ENCODE measurements around the gene MAGI1.

Gene MAGI1

DNA sequence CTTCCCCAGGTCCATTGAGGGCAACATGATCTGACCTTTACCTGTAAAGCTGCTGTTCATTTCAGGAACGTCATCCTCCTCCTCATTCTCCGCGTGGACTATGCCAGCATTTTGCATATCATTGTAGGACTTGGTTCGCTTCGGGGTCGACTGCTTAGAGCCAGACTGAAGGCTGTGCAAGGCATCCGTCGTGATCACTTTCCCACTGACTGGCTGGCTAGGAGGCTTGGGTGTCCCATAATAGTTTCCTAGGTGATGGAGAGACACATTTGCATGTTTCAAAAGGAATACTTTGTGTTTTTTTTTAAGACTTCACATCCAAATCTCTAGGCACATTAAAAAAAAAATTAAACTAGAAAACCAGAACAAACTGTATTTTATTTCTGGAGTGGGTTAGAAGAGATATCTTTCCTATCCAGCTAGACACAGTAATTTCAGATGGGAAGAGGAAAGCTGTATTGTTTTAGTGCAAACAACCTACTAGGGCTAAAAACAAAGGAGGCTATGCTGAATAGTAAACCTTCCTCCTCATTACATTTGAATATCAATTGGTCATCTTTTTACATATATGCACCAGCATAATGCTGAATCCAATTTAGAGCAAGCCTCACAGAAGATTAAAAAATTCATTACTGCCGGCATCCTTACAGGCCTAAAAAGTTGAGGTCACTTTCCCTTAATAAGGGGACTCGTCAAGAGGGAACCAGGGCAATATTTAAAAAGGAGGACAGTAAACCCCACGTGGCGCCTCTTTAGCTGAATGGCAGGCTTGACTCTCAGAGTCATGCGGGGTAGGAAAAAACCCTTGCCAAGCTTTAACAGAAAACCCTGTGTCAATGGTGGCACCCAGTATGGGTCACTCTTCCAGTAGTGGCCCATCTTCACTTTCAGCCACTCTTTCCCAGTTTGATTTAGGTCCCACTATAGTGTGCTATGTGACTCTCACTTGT lies 559.9 kb downstream of the MAGI1 start:
- DNase-seq (ENCODE audit: low read depth), result no peak

GRCh38 chr3:65473736-65474135 lies 565.0 kb downstream of the MAGI1 start:
- DNase-seq (ENCODE audit: low read depth), result peak; percentile 22

DNA sequence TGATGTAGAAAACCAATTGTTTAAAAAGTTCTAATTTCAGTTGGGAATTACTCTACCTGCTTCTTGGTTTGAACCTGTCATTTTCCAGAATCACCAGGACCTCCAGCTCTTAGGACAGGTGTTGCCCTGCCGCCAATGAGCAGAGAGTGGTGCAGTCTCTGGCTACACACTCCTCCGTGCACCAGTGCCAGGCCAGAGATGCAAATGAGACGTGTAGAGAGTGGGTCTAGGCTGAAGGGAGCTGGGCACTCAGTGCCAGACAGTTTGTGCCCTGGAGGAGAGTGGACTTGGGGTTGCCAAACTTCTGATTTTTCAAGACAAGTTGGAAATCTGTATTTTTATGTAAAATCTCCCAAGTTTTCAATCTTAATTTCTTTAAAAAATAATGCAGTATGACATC lies 566.2 kb downstream of the MAGI1 start:
- no peak for DNase-seq (ENCODE audit: low read depth)

DNA sequence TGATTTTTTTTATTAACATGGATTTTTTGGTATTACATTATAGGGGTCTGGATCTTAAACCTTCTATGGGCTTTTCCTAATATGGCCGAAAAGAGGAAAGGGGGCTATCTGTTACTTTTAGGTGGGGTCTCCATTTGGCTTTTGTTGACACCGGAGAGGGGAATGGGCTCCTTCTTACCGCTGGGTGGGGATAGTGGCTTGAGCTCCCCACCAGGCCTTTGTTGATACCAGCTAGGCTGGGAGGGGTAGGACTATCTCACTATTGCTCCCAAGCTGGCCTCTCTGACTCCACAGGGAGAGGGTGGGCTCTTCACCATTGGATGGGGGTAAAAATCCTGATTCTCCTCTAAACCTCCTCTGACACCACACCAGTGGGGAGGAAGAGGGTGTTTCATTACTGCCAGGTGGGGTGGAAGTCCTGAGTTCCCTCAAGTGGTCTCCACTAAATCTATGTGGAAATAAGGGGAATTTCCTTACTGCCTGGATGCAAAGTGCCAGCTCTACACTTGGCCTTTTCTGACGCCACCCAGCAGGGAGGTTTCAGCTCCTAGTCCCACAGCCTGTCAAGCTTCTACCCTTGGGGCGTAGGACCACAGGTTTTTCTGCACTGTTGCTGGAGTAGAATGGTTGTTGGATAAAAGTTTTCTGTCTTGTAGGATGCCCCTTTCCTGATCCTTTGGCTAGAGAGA lies 572.3 kb downstream of the MAGI1 start:
- DNase-seq (ENCODE audit: low read depth), result no peak

DNA sequence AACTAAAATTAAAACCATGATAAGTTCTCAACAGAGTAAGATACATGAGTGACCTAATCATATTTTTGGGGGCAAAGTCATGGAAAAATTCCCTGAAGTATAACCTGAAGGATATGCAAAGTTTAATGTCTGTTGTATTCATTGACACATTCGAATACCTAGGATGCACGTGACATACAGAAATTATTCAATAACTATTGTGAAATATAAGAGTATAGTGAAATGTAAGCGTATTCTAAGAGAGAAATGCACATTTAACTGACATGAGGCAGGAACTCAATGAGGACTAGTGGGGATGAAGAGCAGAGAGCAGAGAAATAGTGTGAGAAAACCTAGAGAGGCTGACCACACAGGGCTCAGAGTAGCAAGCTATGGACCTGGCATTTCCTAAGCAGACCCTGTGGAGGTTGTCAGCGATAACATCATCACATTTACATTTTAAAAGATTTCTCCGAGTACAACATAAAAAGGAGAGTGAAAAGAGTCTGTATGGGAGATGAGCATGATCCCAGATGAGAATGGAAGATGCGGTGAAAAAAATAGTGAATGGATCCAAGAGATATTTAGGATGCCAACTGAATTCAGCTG lies 588.8 kb downstream of the MAGI1 start:
- no peak for DNase-seq (ENCODE audit: low read depth)

DNA sequence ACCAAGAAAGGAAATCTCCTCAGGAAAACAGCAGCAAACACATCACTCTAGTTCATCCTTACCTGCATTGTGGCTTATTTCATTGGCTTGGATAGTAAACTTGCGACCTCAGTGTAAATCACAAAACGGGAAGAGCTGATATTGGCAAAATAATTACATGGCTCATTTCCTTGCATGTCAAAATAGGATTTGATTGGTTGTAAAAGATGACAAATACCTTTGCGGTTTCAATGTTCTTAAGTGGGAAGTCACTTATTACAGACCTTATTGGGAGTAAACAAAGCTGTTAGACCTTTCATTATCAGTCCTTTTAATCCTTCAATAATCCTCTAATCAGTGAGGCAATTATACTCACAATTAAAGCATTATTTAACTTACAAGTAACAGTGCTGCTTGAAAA lies 590.6 kb downstream of the MAGI1 start:
- no peak for DNase-seq (ENCODE audit: low read depth)

GRCh38 chr3:65445573-65446169 lies 593.0 kb downstream of the MAGI1 start:
- DNase-seq (ENCODE audit: low read depth), result no peak

- DNase-seq (ENCODE audit: low read depth), result no peak
Measured at GRCh38 chr3:65444447-65444815, 594.3 kb downstream of the MAGI1 start.

DNA sequence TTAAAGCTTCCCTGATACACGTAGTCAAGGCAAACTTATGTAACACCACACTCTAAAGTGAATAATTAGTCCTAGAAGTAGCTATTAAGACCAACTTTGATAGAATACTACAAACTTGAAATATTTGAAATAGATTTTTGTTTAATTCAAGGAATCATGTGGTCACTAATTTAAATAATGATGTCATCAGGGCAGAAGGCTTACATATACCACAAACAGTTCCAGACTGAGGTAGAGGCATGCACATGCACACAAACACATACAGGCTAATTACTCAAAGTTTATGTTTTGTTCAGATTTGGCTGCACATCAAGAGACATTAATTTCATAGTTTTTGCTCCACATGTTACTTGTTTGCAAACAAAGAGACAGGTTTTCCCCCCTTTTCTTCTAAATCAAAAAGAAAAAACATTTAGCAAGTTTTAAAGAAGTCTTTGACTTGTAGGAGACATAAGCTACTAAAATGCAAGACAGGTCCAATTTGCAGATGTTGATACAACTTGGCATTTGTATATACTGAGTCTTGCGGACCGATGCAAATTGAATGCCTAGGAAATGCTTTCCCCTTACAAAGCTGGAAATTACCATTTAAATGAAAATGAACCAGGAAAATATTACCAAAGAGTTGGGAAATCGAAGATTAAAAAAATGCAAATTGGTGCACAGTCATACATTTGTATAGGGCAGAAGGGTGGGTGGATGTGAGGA lies 594.8 kb downstream of the MAGI1 start:
- peak; percentile 13 for DNase-seq (ENCODE audit: low read depth)

GRCh38 chr3:65439641-65440284 lies 599.0 kb downstream of the MAGI1 start:
- peak; percentile 58 for DNase-seq (ENCODE audit: low read depth)

GRCh38 chr3:65438612-65439011 lies 600.1 kb downstream of the MAGI1 start:
- no peak for DNase-seq (ENCODE audit: low read depth)

DNA sequence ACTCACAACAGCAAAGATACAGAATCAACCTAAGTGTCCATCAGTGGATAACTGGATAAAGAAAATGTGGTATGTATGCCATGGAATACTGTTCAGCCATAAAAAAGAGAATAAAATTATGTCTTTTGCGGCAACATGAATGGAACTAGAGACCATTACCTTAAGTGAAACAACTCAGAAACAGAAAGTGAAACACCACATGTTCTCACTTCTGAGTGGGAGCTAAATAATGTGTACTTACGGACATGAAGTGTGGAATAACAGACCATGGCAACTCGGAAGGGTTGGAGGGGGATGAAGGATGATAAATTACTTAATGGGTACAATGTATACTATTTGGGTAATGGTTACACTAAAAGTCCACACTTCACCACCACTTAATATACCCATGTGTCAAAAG lies 600.6 kb downstream of the MAGI1 start:
- no peak for DNase-seq (ENCODE audit: low read depth)

DNA sequence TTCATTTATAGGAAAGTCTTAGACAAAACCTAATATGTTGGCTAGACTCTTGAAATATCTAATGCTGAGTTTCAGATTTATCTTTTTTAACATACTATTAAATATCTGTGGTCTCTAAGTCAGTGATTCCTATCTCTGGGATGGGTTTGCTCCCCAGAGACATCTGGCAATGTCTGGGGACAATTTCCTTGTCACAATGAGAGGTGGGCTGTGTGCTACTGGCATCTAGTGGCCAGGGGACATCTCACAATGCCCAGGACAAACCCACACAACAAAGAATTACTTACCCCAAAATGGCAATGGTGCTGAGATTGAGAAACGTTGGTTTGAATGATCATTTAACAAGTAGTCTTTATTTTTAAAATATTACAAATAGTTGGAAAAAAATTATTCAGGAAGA lies 602.1 kb downstream of the MAGI1 start:
- DNase-seq (ENCODE audit: low read depth), result peak; percentile 9

DNA sequence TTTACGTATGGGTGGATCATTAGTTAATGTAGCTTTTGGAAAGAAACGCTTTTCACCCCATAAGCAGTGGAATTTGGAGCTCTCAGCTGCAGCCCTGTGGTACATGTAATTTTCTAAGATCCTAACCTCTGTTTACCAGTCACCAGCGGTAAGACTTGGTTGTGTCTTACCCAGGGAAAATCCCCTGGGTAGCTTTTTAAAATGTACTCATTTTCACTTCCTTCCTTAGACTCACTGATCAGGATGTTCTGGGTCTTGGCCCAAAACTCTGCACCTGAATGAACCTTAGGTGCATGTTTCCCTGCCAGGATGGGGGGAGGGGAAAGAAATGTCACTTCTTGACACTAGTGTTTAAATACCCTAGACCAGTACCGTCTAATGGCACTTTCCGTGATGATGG lies 605.2 kb downstream of the MAGI1 start:
- no peak for DNase-seq (ENCODE audit: low read depth)

- no peak for DNase-seq (ENCODE audit: low read depth)
Measured at GRCh38 chr3:65432388-65433003, 606.2 kb downstream of the MAGI1 start.

DNA sequence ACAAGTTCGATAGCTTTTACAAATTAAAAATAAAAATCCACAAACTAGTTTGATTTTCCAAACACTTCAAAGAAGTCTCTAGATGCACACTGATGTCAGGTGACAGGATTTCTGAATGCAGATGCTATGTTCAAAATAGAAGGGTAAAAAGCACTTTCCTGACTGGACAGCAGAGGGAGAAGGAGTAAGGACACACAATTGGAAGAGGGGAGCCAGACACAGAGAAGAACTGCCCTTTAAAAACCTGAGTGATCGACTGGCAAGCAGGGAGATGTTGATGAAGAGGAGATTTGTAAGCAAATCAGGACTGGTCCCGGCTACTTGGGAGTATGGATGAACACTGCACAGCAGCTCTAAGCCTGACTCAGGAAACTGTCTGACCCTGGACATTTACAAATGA lies 612.8 kb downstream of the MAGI1 start:
- peak; percentile 39 for DNase-seq (ENCODE audit: low read depth)

DNA sequence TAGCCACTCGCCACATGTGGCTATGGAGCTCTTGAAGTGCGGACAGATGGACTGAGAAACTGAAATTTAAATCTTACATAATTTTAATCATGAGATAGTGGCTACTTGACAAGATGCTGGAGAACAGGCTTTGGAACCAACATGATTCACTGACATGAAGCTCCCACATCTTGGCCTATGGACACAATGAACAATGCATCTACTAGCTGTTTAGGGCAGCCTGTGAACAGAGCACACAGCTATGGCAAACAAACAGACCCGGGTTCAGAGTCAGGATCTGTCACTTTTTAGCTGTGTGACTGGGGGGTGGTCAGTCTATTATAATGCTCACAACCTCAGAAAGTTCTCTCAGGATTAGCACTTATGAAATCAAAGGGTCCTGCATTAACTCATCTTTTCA lies 616.6 kb downstream of the MAGI1 start:
- DNase-seq (ENCODE audit: low read depth), result no peak

GRCh38 chr3:65419233-65419632 lies 619.5 kb downstream of the MAGI1 start:
- DNase-seq (ENCODE audit: low read depth), result no peak

DNA sequence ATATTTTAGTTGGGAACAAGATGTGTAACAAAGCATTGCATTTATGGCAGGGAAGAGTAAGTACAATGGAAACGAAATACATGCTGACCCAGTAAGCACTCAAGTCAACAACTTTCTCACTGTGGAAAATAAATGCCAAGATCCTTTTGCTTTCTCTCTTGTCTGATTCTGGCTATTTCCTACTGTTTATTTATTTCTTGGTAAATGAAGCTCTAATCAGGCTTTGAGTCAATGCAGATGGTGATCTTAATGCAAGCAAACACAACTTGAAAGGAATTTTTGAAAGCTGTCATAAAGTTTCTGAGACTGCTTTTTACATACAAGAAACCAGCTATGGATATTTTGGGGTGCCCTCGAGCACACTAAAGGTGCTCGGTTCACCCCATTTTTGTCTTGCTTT lies 624.8 kb downstream of the MAGI1 start:
- DNase-seq (ENCODE audit: low read depth), result no peak

GRCh38 chr3:65412588-65412987 lies 626.1 kb downstream of the MAGI1 start:
- DNase-seq (ENCODE audit: low read depth), result peak; percentile 31

DNA sequence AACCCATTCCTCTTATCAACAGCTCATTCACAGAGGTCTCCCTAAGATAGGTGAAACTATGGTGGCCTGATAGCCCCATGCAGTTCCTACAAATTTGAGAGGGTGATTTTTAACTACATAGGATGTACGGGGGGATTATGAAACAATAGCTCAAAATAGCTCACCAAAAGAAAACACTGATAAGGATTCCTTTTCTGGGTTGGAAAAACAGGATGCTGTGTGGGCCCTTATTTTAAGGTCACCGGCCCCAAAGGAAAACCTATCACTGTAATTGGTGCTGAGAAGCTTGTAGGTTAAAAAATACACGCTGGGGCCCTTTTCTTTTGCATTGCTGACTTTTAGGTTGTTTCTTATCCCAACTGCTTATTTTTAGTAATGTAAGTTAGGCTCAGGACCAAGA lies 627.4 kb downstream of the MAGI1 start:
- no peak for DNase-seq (ENCODE audit: low read depth)
